ENCODE data around the gene GATA6.
A peak's percentile ranks its signal among the peaks of the same experiment; 100 is the strongest.

GATA6 gene

GRCh38 chr18:22169011-22169888, at the start of gene GATA6:
Gene GATA6, plus strand, starts transcription at chr18:22169589. Its CDS starts 1,556 bp downstream, at chr18:22171145.
- Mint-ChIP-seq H3K4me1 (peaks cover 23% of the 10 kb centered on the region), H3K27me3 (peaks cover 90% of the 10 kb centered on the region), H3K4me3 (peak within 1 kb of the TSS; percentile 66), H3K9me3 (no peaks in the 10 kb centered on the region), H3K27ac (no peak within 1 kb of the TSS), H3K36me3 (no peaks in the 10 kb centered on the region)
- no peak for ATAC-seq

- ATAC-seq: no peak
- H3K27me3 Mint-ChIP-seq: peaks cover 14% of the 10 kb centered on the region
- no peaks in the 10 kb centered on the region for H3K9me3 Mint-ChIP-seq
- no peaks in the 10 kb centered on the region for H3K4me1 Mint-ChIP-seq
- no peaks in the 10 kb centered on the region for H3K36me3 Mint-ChIP-seq
- H3K27ac Mint-ChIP-seq: no peak overlapping the region
- H3K4me3 Mint-ChIP-seq: no peak overlapping the region
Observed at GRCh38 chr18:22124970-22125369, 44.4 kb upstream of the GATA6 start.

- no peak overlapping the region for H3K4me3 Mint-ChIP-seq
- ATAC-seq: no peak
- H3K9me3 Mint-ChIP-seq: no peaks in the 10 kb centered on the region
- H3K27ac Mint-ChIP-seq: no peak overlapping the region
- H3K4me1 Mint-ChIP-seq: no peaks in the 10 kb centered on the region
- H3K36me3 Mint-ChIP-seq: no peaks in the 10 kb centered on the region
- H3K27me3 Mint-ChIP-seq: peaks cover 14% of the 10 kb centered on the region
Observed at GRCh38 chr18:22128954-22129353, 40.4 kb upstream of the GATA6 start.

- no peak for ATAC-seq
- Mint-ChIP-seq H3K27me3 (peaks cover 12% of the 10 kb centered on the region), H3K4me1 (no peaks in the 10 kb centered on the region), H3K27ac (no peak overlapping the region), H3K4me3 (no peak overlapping the region), H3K36me3 (no peaks in the 10 kb centered on the region), H3K9me3 (no peaks in the 10 kb centered on the region)
Observed at GRCh38 chr18:22129778-22130177, 39.6 kb upstream of the GATA6 start.

GRCh38 chr18:22132258-22132657, 37.1 kb upstream of the GATA6 start:
- Mint-ChIP-seq H3K9me3 (peaks cover 4% of the 10 kb centered on the region), H3K27me3 (peaks cover 12% of the 10 kb centered on the region), H3K27ac (no peak overlapping the region), H3K36me3 (no peaks in the 10 kb centered on the region), H3K4me3 (no peak overlapping the region), H3K4me1 (no peaks in the 10 kb centered on the region)
- no peak for ATAC-seq

- no peak overlapping the region for H3K27ac Mint-ChIP-seq
Observed at GRCh38 chr18:22132763-22133162, 36.6 kb upstream of the GATA6 start.

GRCh38 chr18:22136395-22136794, 33.0 kb upstream of the GATA6 start:
- H3K9me3 Mint-ChIP-seq: peaks cover 8% of the 10 kb centered on the region
- no peaks in the 10 kb centered on the region for H3K36me3 Mint-ChIP-seq
- H3K27ac Mint-ChIP-seq: no peak overlapping the region
- H3K4me3 Mint-ChIP-seq: no peak overlapping the region
- H3K4me1 Mint-ChIP-seq: no peaks in the 10 kb centered on the region
- no peak for ATAC-seq
- H3K27me3 Mint-ChIP-seq: no peaks in the 10 kb centered on the region

More at GRCh38 chr18:22132763-22133162, 36.6 kb upstream of the GATA6 start:
- Mint-ChIP-seq H3K4me1 (no peaks in the 10 kb centered on the region), H3K36me3 (no peaks in the 10 kb centered on the region), H3K9me3 (peaks cover 4% of the 10 kb centered on the region), H3K4me3 (no peak overlapping the region), H3K27me3 (peaks cover 12% of the 10 kb centered on the region)
- no peak for ATAC-seq

- Mint-ChIP-seq H3K27me3 (no peaks in the 10 kb centered on the region), H3K4me3 (no peak overlapping the region)
Observed at GRCh38 chr18:22141211-22141610, 28.2 kb upstream of the GATA6 start.

GRCh38 chr18:22143347-22144340, 25.7 kb upstream of the GATA6 start:
- Mint-ChIP-seq H3K4me3 (no peak overlapping the region), H3K36me3 (no peaks in the 10 kb centered on the region), H3K27me3 (no peaks in the 10 kb centered on the region), H3K27ac (no peak overlapping the region), H3K9me3 (peaks cover 2% of the 10 kb centered on the region), H3K4me1 (no peaks in the 10 kb centered on the region)
- no peak for ATAC-seq

More at GRCh38 chr18:22141211-22141610, 28.2 kb upstream of the GATA6 start:
- Mint-ChIP-seq H3K27ac (no peak overlapping the region), H3K9me3 (peaks cover 8% of the 10 kb centered on the region), H3K4me1 (no peaks in the 10 kb centered on the region), H3K36me3 (no peaks in the 10 kb centered on the region)
- ATAC-seq: no peak

- Mint-ChIP-seq H3K9me3 (peaks cover 2% of the 10 kb centered on the region), H3K27me3 (no peaks in the 10 kb centered on the region), H3K36me3 (no peaks in the 10 kb centered on the region), H3K27ac (no peak overlapping the region), H3K4me3 (no peak overlapping the region), H3K4me1 (no peaks in the 10 kb centered on the region)
- no peak for ATAC-seq
Observed at GRCh38 chr18:22145160-22145559, 24.2 kb upstream of the GATA6 start.

GRCh38 chr18:22149710-22150109, 19.7 kb upstream of the GATA6 start:
- Mint-ChIP-seq H3K27ac (no peak overlapping the region), H3K4me1 (no peaks in the 10 kb centered on the region), H3K9me3 (peaks cover 5% of the 10 kb centered on the region), H3K36me3 (no peaks in the 10 kb centered on the region), H3K4me3 (no peak overlapping the region), H3K27me3 (peaks cover 4% of the 10 kb centered on the region)
- ATAC-seq: no peak

GRCh38 chr18:22152093-22152492, 17.3 kb upstream of the GATA6 start:
- no peaks in the 10 kb centered on the region for H3K4me1 Mint-ChIP-seq
- H3K27me3 Mint-ChIP-seq: peaks cover 8% of the 10 kb centered on the region
- H3K9me3 Mint-ChIP-seq: peaks cover 5% of the 10 kb centered on the region
- ATAC-seq: no peak
- no peaks in the 10 kb centered on the region for H3K36me3 Mint-ChIP-seq
- no peak overlapping the region for H3K27ac Mint-ChIP-seq
- no peak overlapping the region for H3K4me3 Mint-ChIP-seq

- no peaks in the 10 kb centered on the region for H3K36me3 Mint-ChIP-seq
- no peak overlapping the region for H3K27ac Mint-ChIP-seq
- H3K9me3 Mint-ChIP-seq: peaks cover 3% of the 10 kb centered on the region
- no peak overlapping the region for H3K4me3 Mint-ChIP-seq
- H3K27me3 Mint-ChIP-seq: peaks cover 8% of the 10 kb centered on the region
- no peaks in the 10 kb centered on the region for H3K4me1 Mint-ChIP-seq
- no peak for ATAC-seq
Observed at GRCh38 chr18:22153428-22153827, 16.0 kb upstream of the GATA6 start.

GRCh38 chr18:22155584-22155983, 13.8 kb upstream of the GATA6 start:
- H3K27me3 Mint-ChIP-seq: peaks cover 8% of the 10 kb centered on the region
- H3K9me3 Mint-ChIP-seq: no peaks in the 10 kb centered on the region
- H3K4me1 Mint-ChIP-seq: no peaks in the 10 kb centered on the region
- no peaks in the 10 kb centered on the region for H3K36me3 Mint-ChIP-seq
- H3K27ac Mint-ChIP-seq: no peak overlapping the region
- no peak for ATAC-seq
- no peak overlapping the region for H3K4me3 Mint-ChIP-seq

GRCh38 chr18:22159014-22159413, 10.4 kb upstream of the GATA6 start:
- Mint-ChIP-seq H3K27ac (no peak overlapping the region), H3K9me3 (no peaks in the 10 kb centered on the region), H3K36me3 (no peaks in the 10 kb centered on the region), H3K4me1 (no peaks in the 10 kb centered on the region), H3K27me3 (peaks cover 27% of the 10 kb centered on the region), H3K4me3 (no peak overlapping the region)
- no peak for ATAC-seq
